Endodermal cell (in vitro differentiated cells): ENCODE results near the gene MAML2. TPM values are rescaled to one million over a fixed set of nuclear protein-coding genes. Genes with fewer than 3 reads are reported as not detected.
A peak's percentile ranks its signal among the peaks of the same experiment; 100 is the strongest.

Experiments used
- DNase-seq: peaks from one replicate; pipeline ENCODE4 v3.0.0-alpha.2; 2017
- H3K27ac ChIP-seq: 2 replicates; pipeline ENCODE4 v1.5.1; 2013; ENCODE audit warnings: mild to moderate bottlenecking, low read depth, low read length, moderate library complexity
- H3K27me3 ChIP-seq: 2 replicates; pipeline ENCODE4 v1.6.1; 2013; ENCODE audit warnings: mild to moderate bottlenecking, low read length, moderate library complexity; ENCODE audit not compliant: insufficient read depth, control insufficient read depth, poor library complexity, severe bottlenecking
- H3K36me3 ChIP-seq: 2 replicates; pipeline ENCODE4 v1.7.0; 2013; ENCODE audit warnings: mild to moderate bottlenecking, low read length, moderate library complexity; ENCODE audit not compliant: control insufficient read depth, insufficient read depth
- H3K4me1 ChIP-seq: one replicate; pipeline ENCODE4 v1.7.0; 2013; ENCODE audit warnings: low read length; ENCODE audit not compliant: control insufficient read depth, insufficient read depth
- H3K4me3 ChIP-seq: 2 replicates; pipeline ENCODE4 v1.5.1; 2013; ENCODE audit warnings: mild to moderate bottlenecking, low read length, moderate library complexity
- H3K9ac ChIP-seq: 2 replicates; pipeline ENCODE4 v1.6.1; 2013; ENCODE audit warnings: mild to moderate bottlenecking, low read length, moderate library complexity; ENCODE audit not compliant: poor library complexity, severe bottlenecking; ENCODE audit errors: extremely low read depth
- H3K9me3 ChIP-seq: 2 replicates; pipeline ENCODE4 v1.6.1; 2013; ENCODE audit warnings: mild to moderate bottlenecking, low read length, moderate library complexity; ENCODE audit not compliant: control insufficient read depth
- H3K27ac Mint-ChIP-seq: 2 replicates; pipeline ENCODE4 v1.8.0; 2020; ENCODE audit warnings: mixed read lengths
- H3K27me3 Mint-ChIP-seq: 2 replicates; pipeline ENCODE4 v1.8.0; 2021; ENCODE audit warnings: mild to moderate bottlenecking, mixed read lengths; ENCODE audit not compliant: insufficient read depth
- H3K36me3 Mint-ChIP-seq: 2 replicates; pipeline ENCODE4 v1.8.0; 2020; ENCODE audit warnings: low read depth, mixed read lengths
- H3K4me1 Mint-ChIP-seq: 2 replicates; pipeline ENCODE4 v1.8.0; 2020; ENCODE audit warnings: mixed read lengths
- H3K4me3 Mint-ChIP-seq: 2 replicates; pipeline ENCODE4 v1.8.0; 2020; ENCODE audit warnings: mild to moderate bottlenecking, moderate library complexity, mixed read lengths
- H3K9me3 Mint-ChIP-seq: 2 replicates; pipeline ENCODE4 v1.8.0; 2020; ENCODE audit warnings: mild to moderate bottlenecking, mixed read lengths
- CTCF ChIP-seq: fragments of 200-600 bp; sonication (generic); conservative IDR thresholded peaks from 2 replicates; pipeline ENCODE4 v1.5.0; 2021; ENCODE audit warnings: antibody characterized with exemption, mild to moderate bottlenecking
- WGBS, 2 experiments: methylation state at CpG; one replicate each; pipeline versions ENCODE4 v1.1.5 to v1.1.7; 2013; ENCODE audit warnings: missing lambda C conversion rate in 2 of 2, mixed read lengths in 1 of 2; ENCODE audit not compliant: insufficient coverage in 1 of 2, insufficient read length in 1 of 2; 5-methylcytosine and 5-hydroxymethylcytosine counted together
- total RNA-seq, 2 donors: library from RNA; stranded (reverse); fragmentation: NEBNext Ultra II Directional in 1 of 2; extraction: Animal tissue kit (Norgen Biotek cat#: 25700) in 1 of 2; gene quantifications; 2 replicates in 1 of 2; 3 replicates in 1 of 2; pipeline ENCODE4 v1.2.1, GENCODE V29; 2021

The MAML2 gene
- total RNA-seq, 2 donors from 2014 or later, result 6.6 to 8.0 TPM

- no peak overlapping the region for H3K4me3 ChIP-seq
- peaks cover 43% of the 10 kb centered on the region for H3K4me1 Mint-ChIP-seq
- no peak for DNase-seq
- H3K27me3 ChIP-seq, result no peaks in the 10 kb centered on the region
- H3K36me3 Mint-ChIP-seq, result no peaks in the 10 kb centered on the region
- no peak overlapping the region for H3K4me3 Mint-ChIP-seq
- H3K36me3 ChIP-seq, result no peaks in the 10 kb centered on the region
- WGBS, 2 experiments, result 75 to 87% methylated on average over 1 of the region's 1 CpG
- H3K9me3 ChIP-seq, result no peaks in the 10 kb centered on the region
- H3K4me1 ChIP-seq, result peaks cover 12% of the 10 kb centered on the region
- no peak for TF ChIP-seq CTCF
- H3K9me3 Mint-ChIP-seq, result no peaks in the 10 kb centered on the region
- H3K9ac ChIP-seq, result no peak overlapping the region
- H3K27ac Mint-ChIP-seq, result no peak overlapping the region
- no peaks in the 10 kb centered on the region for H3K27me3 Mint-ChIP-seq
- H3K27ac ChIP-seq, result peak overlapping the region; percentile 19
Observed at GRCh38 chr11:96152623-96153022, 190.4 kb downstream of the MAML2 start.

GRCh38 chr11:96151501-96151900 lies 191.5 kb downstream of the MAML2 start:
- H3K4me1 Mint-ChIP-seq, result peaks cover 35% of the 10 kb centered on the region
- 90 to 95% methylated on average over 2 to 3 of the region's 3 CpGs for WGBS, 2 experiments
- H3K27ac ChIP-seq, result no peak overlapping the region
- no peak for DNase-seq
- no peaks in the 10 kb centered on the region for H3K9me3 ChIP-seq
- H3K4me3 Mint-ChIP-seq, result no peak overlapping the region
- H3K9ac ChIP-seq, result no peak overlapping the region
- TF ChIP-seq CTCF, result no peak
- H3K27me3 Mint-ChIP-seq, result no peaks in the 10 kb centered on the region
- no peak overlapping the region for H3K4me3 ChIP-seq
- no peaks in the 10 kb centered on the region for H3K36me3 Mint-ChIP-seq
- H3K36me3 ChIP-seq, result no peaks in the 10 kb centered on the region
- no peaks in the 10 kb centered on the region for H3K9me3 Mint-ChIP-seq
- H3K4me1 ChIP-seq, result peaks cover 12% of the 10 kb centered on the region
- H3K27ac Mint-ChIP-seq, result no peak overlapping the region
- no peaks in the 10 kb centered on the region for H3K27me3 ChIP-seq

- Mint-ChIP-seq H3K9me3 (no peaks in the 10 kb centered on the region), H3K4me3 (no peak overlapping the region), H3K36me3 (no peaks in the 10 kb centered on the region), H3K4me1 (peaks cover 30% of the 10 kb centered on the region), H3K27ac (no peak overlapping the region), H3K27me3 (no peaks in the 10 kb centered on the region)
- WGBS, 2 experiments, result 95 to 97% methylated on average over 3 to 4 of the region's 4 CpGs
- Histone ChIP-seq H3K4me1 (peaks cover 9% of the 10 kb centered on the region), H3K36me3 (no peaks in the 10 kb centered on the region), H3K4me3 (no peak overlapping the region), H3K27me3 (no peaks in the 10 kb centered on the region), H3K9ac (no peak overlapping the region), H3K9me3 (no peaks in the 10 kb centered on the region), H3K27ac (no peak overlapping the region)
- DNase-seq, result no peak
- no peak for TF ChIP-seq CTCF
Observed at GRCh38 chr11:96150609-96151008, 192.4 kb downstream of the MAML2 start.
